ENCODE results near the gene LRRC55.

DNA sequence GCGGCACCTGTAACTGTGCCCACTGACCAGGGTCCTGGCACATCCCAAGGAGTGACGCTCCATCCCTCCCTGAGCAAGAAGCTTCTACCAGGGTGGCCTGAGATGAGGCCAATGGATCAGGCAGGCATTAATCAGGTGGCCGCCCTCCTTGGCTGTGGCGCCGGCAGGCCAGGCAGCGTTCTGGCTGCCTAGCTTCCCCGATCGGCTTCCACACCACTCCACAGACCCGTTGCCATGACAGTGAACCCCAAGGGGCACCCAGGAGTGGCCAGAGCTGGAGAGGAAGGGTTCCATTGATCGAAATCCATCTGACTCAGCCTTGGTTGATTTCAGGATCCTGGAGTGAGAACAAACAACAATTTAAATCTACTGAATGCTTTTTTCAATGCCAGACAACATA, 20.5 kb downstream of the LRRC55 start:
- TF ChIP-seq, protein P1, sequence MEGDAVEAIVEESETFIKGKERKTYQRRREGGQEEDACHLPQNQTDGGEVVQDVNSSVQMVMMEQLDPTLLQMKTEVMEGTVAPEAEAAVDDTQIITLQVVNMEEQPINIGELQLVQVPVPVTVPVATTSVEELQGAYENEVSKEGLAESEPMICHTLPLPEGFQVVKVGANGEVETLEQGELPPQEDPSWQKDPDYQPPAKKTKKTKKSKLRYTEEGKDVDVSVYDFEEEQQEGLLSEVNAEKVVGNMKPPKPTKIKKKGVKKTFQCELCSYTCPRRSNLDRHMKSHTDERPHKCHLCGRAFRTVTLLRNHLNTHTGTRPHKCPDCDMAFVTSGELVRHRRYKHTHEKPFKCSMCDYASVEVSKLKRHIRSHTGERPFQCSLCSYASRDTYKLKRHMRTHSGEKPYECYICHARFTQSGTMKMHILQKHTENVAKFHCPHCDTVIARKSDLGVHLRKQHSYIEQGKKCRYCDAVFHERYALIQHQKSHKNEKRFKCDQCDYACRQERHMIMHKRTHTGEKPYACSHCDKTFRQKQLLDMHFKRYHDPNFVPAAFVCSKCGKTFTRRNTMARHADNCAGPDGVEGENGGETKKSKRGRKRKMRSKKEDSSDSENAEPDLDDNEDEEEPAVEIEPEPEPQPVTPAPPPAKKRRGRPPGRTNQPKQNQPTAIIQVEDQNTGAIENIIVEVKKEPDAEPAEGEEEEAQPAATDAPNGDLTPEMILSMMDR (IDR thresholded peaks at IDR 0.05 in 4 of 5, conservative IDR thresholded peaks at IDR 0.05 in 1 of 5) = no peak
- no peak for TF ChIP-seq POLR2A (IDR thresholded peaks at IDR 0.05)
